Pancreas (tissue), 10 donors: Measurements from ENCODE around the gene SFXN5. TPM values are rescaled to one million over a fixed set of nuclear protein-coding genes. Genes with fewer than 3 reads are reported as not detected.
"Not testable (repeated sequence)": the region's sequence is repeated elsewhere in the genome, so short reads cannot be mapped to it uniquely, and the experiment has no call there.

Source experiments
- ATAC-seq, 4 donors: fragments of 200-7000 bp; cut with Tn5 transposase; one replicate each; pipeline versions ENCODE4 v1.8.0 to v1.9.1; 2020; ENCODE audit warnings: mild to moderate bottlenecking in 4 of 4, moderate library complexity in 4 of 4
- DNase-seq, 6 donors: peaks; one replicate each; pipeline ENCODE4 v3.0.0-alpha.2; 2020
- FAIRE-seq: peaks from 2 replicates; lab custom pipeline; 2012; peaks lifted over from hg19 to GRCh38; lab: Jason Lieb, UNC
- H3K27ac ChIP-seq, 4 donors: fragments of 200-600 bp; sonication (generic); 1 replicate in 3 of 4; 2 replicates in 1 of 4; pipeline versions ENCODE4 v1.5.0 to v1.8.0; 2020
- H3K27me3 ChIP-seq, 4 donors: fragments of 200-600 bp; one replicate each; pipeline ENCODE4 v1.8.0; 2021
- H3K36me3 ChIP-seq, 3 donors: fragments of 200-600 bp; sonication (generic) in 1 of 3; one replicate each; pipeline versions ENCODE4 v1.5.0 to v1.8.0; 2020 to 2021
- H3K4me1 ChIP-seq, 3 donors: fragments of 200-600 bp; one replicate each; pipeline ENCODE4 v1.8.0; 2021
- H3K4me3 ChIP-seq, 4 donors: fragments of 200-600 bp; sonication (generic) in 2 of 4; one replicate each; pipeline versions ENCODE4 v1.5.0 to v1.8.0; 2020 to 2021
- H3K9me3 ChIP-seq, 4 donors: fragments of 200-600 bp; one replicate each; pipeline ENCODE4 v1.8.0; 2021
- CTCF ChIP-seq, 4 donors: fragments of 200-600 bp; sonication (generic) in 3 of 4; IDR thresholded peaks; one replicate each; pipeline versions ENCODE4 v1.5.0 to v1.8.0; 2021; ENCODE audit warnings: antibody characterized with exemption in 4 of 4
- WGBS, 2 donors: extraction: QIAGEN DNeasy Blood & Tissue Kit; methylation state at CpG; one replicate each; pipeline ENCODE4 v1.1.7; 2013; 5-methylcytosine and 5-hydroxymethylcytosine counted together
- intact Hi-C, 3 donors: fragments of 100-400 bp; cut with DNase I; formaldehyde crosslinking; loops; one replicate each; pipeline versions ENCODE4 v1.11.1 to v1.14.2; 2022
- polyA plus RNA-seq, 2 donors: library from polyadenylated mRNA; stranded (reverse); fragments of 200-250 nt; gene quantifications; one replicate each; pipeline ENCODE4 v1.2.3, GENCODE V29; 2013
- total RNA-seq, 6 donors: library from RNA; stranded (reverse); fragmentation: NEBNext Ultra II Directional in 4 of 6; extraction: Animal tissue kit (Norgen Biotek cat#: 25700) in 4 of 6; gene quantifications; one replicate each; pipeline versions ENCODE4 v1.2.1 to v1.2.4, GENCODE V29; 2021 to 2023
- donor health status: healthy with polysubstance abuse.
- donor health status: DM: no; HTN: no; CAD: no; lungs with moderate emphysema.
- donor health status: DM: no; HTN: no; CAD: no.
- donor health status: control.
- donor health status: control.
- donor health status: Bipolar disorder and iron deficiency.
- donor health status: DM: yes; HTN: yes; CAD: no.
- donor health status: DM: no; HTN: no; CAD: no.
- donor health status: DM: no; HTN: no; CAD: no.
- donor health status: DM: yes; HTN: yes; CAD: no.

Gene SFXN5
- total and polyA plus RNA-seq, 8 donors: 2.6 to 8.4 (median 5.4) TPM

DNA sequence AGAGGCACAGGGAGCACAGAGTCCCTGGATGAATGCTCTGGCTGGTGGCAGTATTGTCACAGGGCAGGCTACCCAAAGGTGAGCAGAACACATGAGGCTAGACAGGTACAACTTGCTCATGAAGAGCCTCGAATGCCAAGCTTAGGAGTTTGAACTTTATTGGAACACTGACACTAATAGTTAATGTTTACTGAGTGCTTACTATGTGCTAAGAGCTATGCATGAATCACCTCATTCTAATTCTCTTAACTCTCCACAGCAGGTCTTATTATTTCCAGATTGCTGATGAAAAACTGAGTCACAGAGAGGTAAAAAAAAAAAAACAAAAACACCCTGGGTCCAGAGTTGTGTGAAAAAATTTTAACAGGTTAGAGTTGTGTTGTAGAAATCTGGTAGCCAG lies 160.3 kb downstream of the SFXN5 start:
- 20 to 28% methylated on average over 1 of the region's 1 CpG for WGBS, 2 donors
- Histone ChIP-seq H3K9me3 (no peaks in the 10 kb centered on the region), H3K4me1 (no peaks in the 10 kb centered on the region), H3K27ac (no peak overlapping the region), H3K36me3 (no peaks in the 10 kb centered on the region), H3K27me3 (peaks cover 0 to 49% (median 12%) of the 10 kb centered on the region in 4 donors), H3K4me3 (no peak overlapping the region)
- no peak for ATAC-seq
- intact Hi-C loops: no loop called here
- no peak for TF ChIP-seq CTCF (IDR thresholded peaks at IDR 0.05)
- no peak for DNase-seq
- FAIRE-seq: no peak

DNA sequence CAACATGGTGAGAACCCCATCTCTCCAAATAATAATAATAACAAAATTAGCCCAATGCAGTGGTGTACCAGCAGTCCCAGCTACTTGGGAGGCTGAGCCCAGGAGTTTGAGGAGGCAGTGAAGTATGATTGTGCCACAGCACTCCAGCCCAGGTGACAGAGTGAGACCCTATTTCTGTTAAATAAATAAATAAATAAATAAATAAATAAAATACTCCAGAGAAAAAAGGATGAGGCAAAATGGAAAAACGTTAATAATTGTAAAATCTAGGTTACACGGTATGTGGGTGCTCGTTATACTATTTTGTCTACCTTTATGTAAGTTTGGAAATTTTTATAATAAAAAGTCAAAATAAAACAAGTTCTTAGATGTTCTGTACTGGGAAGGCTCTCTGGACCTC lies 162.8 kb downstream of the SFXN5 start:
- Histone ChIP-seq H3K4me3 (no peak overlapping the region), H3K4me1 (no peaks in the 10 kb centered on the region), H3K36me3 (no peaks in the 10 kb centered on the region), H3K9me3 (no peaks in the 10 kb centered on the region), H3K27ac (no peak overlapping the region), H3K27me3 (peaks cover 0 to 31% (median 7%) of the 10 kb centered on the region in 4 donors)
- FAIRE-seq (no peak), ATAC-seq (no peak), DNase-seq (no peak)
- intact Hi-C loops: no loop called here
- WGBS, 2 donors: 75 to 79% methylated on average over 3 of the region's 3 CpGs
- no peak for TF ChIP-seq CTCF (IDR thresholded peaks at IDR 0.05)

- intact Hi-C loops, H3K4me3 ChIP-seq, H3K4me1 ChIP-seq, H3K36me3 ChIP-seq, DNase-seq, ATAC-seq, FAIRE-seq, H3K9me3 ChIP-seq, H3K27ac ChIP-seq: not testable (repeated sequence)
- peaks cover 0 to 28% (median 7%) of the 10 kb centered on the region in 4 donors for H3K27me3 ChIP-seq
- WGBS, 2 donors: 75 to 84% methylated on average over 13 of the region's 13 CpGs
Measured at GRCh38 chr2:72907369-72907768, 164.1 kb downstream of the SFXN5 start.

GRCh38 chr2:72901426-72901825 lies 170.1 kb downstream of the SFXN5 start:
- Histone ChIP-seq H3K36me3 (no peaks in the 10 kb centered on the region), H3K4me1 (no peaks in the 10 kb centered on the region), H3K27ac (no peak overlapping the region), H3K27me3 (no peaks in the 10 kb centered on the region), H3K9me3 (no peaks in the 10 kb centered on the region), H3K4me3 (no peak overlapping the region)
- intact Hi-C loops: no loop called here
- no peak for TF ChIP-seq CTCF (IDR thresholded peaks at IDR 0.05)
- WGBS, 2 donors: 47 to 52% methylated on average over 3 of the region's 3 CpGs
- FAIRE-seq: no peak
- no peak for ATAC-seq
- no peak for DNase-seq

- H3K4me1 ChIP-seq: no peaks in the 10 kb centered on the region
- DNase-seq (no peak), ATAC-seq (no peak), FAIRE-seq (no peak)
- intact Hi-C loops: no loop called here
- H3K4me3 ChIP-seq: no peak overlapping the region
- no peak overlapping the region for H3K27ac ChIP-seq
- H3K9me3 ChIP-seq: no peaks in the 10 kb centered on the region
- H3K27me3 ChIP-seq: no peaks in the 10 kb centered on the region
- TF ChIP-seq CTCF (IDR thresholded peaks at IDR 0.05): no peak
- 81 to 88% methylated on average over 5 of the region's 5 CpGs for WGBS, 2 donors
- no peaks in the 10 kb centered on the region for H3K36me3 ChIP-seq
Measured at GRCh38 chr2:72900191-72900825, 171.2 kb downstream of the SFXN5 start.
